Measurements from ENCODE around the gene PHF21A. TPM values are rescaled to one million over a fixed set of nuclear protein-coding genes. Genes with fewer than 3 reads are reported as not detected.

The PHF21A gene
- total RNA-seq, 1 experiment from 2014 or later, result 29.4 TPM

GRCh38 chr11:45964911-45965389 is 156.3 kb downstream of the PHF21A start:
- Mint-ChIP-seq H3K4me3 (no peak overlapping the region), H3K27me3 (ENCODE audit: low read depth) (no peaks in the 10 kb centered on the region), H3K36me3 (peaks cover 16% of the 10 kb centered on the region), H3K4me1 (no peaks in the 10 kb centered on the region), H3K9me3 (0 out of 2 replicates have a peak, but pooled peaks cover 2% of the 10 kb centered on the region), H3K27ac (no peak overlapping the region)
- no peak for TF ChIP-seq ELF4 (CRISPR knock-in tag; IDR thresholded peaks at IDR 0.05; ENCODE audit: low read depth)
- no peak for TF ChIP-seq FOXP1 (CRISPR knock-in tag; IDR thresholded peaks at IDR 0.05; ENCODE audit: borderline replicate concordance)
- no peak for TF ChIP-seq NFATC4 (CRISPR knock-in tag; IDR thresholded peaks at IDR 0.05)
- no peak for TF ChIP-seq ZNF416 (CRISPR knock-in tag; IDR thresholded peaks at IDR 0.05)
- peak; percentile 85 for TF ChIP-seq CTCF (IDR thresholded peaks at IDR 0.05)
- no peak for TF ChIP-seq USF1 (CRISPR knock-in tag; IDR thresholded peaks at IDR 0.05)
- TF ChIP-seq AR (CRISPR knock-in tag; IDR thresholded peaks at IDR 0.05), result no peak
- no peak for TF ChIP-seq ZNF671 (CRISPR knock-in tag; IDR thresholded peaks at IDR 0.05)
- TF ChIP-seq MAX (CRISPR knock-in tag; IDR thresholded peaks at IDR 0.05), result peak; percentile 57; the same call in 1 of the 2 replicates
- ATAC-seq (peak; percentile 99), DNase-seq (ENCODE audit: low spot score) (peak; percentile 66)
- ChIA-PET POLR2A (interaction anchor here (0.6 to 2.2 kb wide), 3 partner anchors 29 to 137 kb away, joined by 3 to 9 read pairs (median 4); no protein-coding TSS in a partner anchor), CTCF (interaction anchor here (0.6 to 4.9 kb wide), 63 partner anchors 9 to 555 kb away, joined by 3 to 156 read pairs (median 5); partner anchors contain the start of genes LARGE2 and PEX16)

GRCh38 chr11:45961751-45962240 is 159.5 kb downstream of the PHF21A start:
- no peak for DNase-seq (ENCODE audit: low spot score)
- ATAC-seq, result no peak
- H3K9me3 Mint-ChIP-seq, result peaks cover 10% of the 10 kb centered on the region
- H3K27ac Mint-ChIP-seq, result no peak overlapping the region
- H3K36me3 Mint-ChIP-seq, result peaks cover 14% of the 10 kb centered on the region
- H3K4me3 Mint-ChIP-seq, result no peak overlapping the region
- ChIA-PET CTCF (interaction anchor here (0.7 kb wide), 1 partner anchor 45 kb away, joined by 4 read pairs; no protein-coding TSS in a partner anchor), POLR2A (no interaction called here)
- no peaks in the 10 kb centered on the region for H3K4me1 Mint-ChIP-seq
- H3K27me3 Mint-ChIP-seq (ENCODE audit: low read depth), result no peaks in the 10 kb centered on the region
- no peak for TF ChIP-seq SMAD3 (CRISPR knock-in tag; IDR thresholded peaks at IDR 0.05; ENCODE audit: borderline replicate concordance)
- TF ChIP-seq USF1 (CRISPR knock-in tag; IDR thresholded peaks at IDR 0.05), result no peak
- TF ChIP-seq ZNF423 (CRISPR knock-in tag; IDR thresholded peaks at IDR 0.05), result no peak
- TF ChIP-seq ZBTB21 (CRISPR knock-in tag; IDR thresholded peaks at IDR 0.05; ENCODE audit: borderline replicate concordance), result no peak
- TF ChIP-seq NR2C2 (CRISPR knock-in tag; IDR thresholded peaks at IDR 0.05), result no peak
- no peak for TF ChIP-seq FOXJ3 (CRISPR knock-in tag; IDR thresholded peaks at IDR 0.05; ENCODE audit: borderline replicate concordance)
- no peak for TF ChIP-seq ZNF425 (CRISPR knock-in tag; conservative IDR thresholded peaks at IDR 0.05)
- no peak for TF ChIP-seq ATF2 (CRISPR knock-in tag; IDR thresholded peaks at IDR 0.05; ENCODE audit: borderline replicate concordance, low read depth)
- TF ChIP-seq JUN (CRISPR knock-in tag; IDR thresholded peaks at IDR 0.05), result no peak
- TF ChIP-seq ZNF281 (CRISPR knock-in tag; IDR thresholded peaks at IDR 0.05), result no peak
- no peak for TF ChIP-seq CREM (CRISPR knock-in tag; IDR thresholded peaks at IDR 0.05)

Data from WTC11 (cell line).